ENCODE results near the gene FOXP2. TPM values are rescaled to one million over a fixed set of nuclear protein-coding genes. Genes with fewer than 3 reads are reported as not detected.
A peak's percentile ranks its signal among the peaks of the same experiment; 100 is the strongest.

Gene FOXP2
- total and polyA plus RNA-seq, 2 donors (not counting 3 experiments of a cell fraction or from before 2014, with no cell fraction given): 0.37 to 2.7 TPM

DNA sequence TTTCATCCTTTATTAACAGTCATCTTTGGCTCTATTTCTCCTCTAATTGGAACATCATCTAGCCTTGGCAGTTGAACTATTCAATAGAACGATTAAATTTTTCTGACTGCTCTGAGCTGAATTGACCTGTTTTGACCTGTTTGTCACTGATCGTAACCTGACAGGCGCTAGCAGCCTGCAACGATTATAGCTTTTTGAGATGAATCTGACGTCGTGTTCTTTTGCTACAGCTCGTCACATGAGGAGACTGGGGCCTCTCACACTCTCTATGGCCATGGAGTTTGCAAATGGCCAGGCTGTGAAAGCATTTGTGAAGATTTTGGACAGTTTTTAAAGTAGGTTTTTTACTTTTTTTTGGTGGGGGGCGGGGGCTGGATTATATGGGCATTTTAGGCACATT lies 229.8 kb downstream of the FOXP2 start:
- BruUV-seq (replicated peaks): no TSS peak
- Histone ChIP-seq H3K9me1 (replicated peaks; ENCODE audit: control insufficient read depth, extremely low read depth, insufficient read depth, low read length) (no peaks in the 10 kb centered on the region), H2AFZ (ENCODE audit: low read depth, low read length) (no peak overlapping the region), H3K27ac (ENCODE audit: insufficient read depth, low read depth, low read length) (no peak overlapping the region), H3K4me1 (ENCODE audit: control insufficient read depth, extremely low read depth, insufficient read depth, low read length) (no peaks in the 10 kb centered on the region), H3K27me3 (ENCODE audit: control insufficient read depth in 2 of 2, insufficient read depth in 2 of 2, low read length in 2 of 2) (no peaks in the 10 kb centered on the region), H3K4me3 (replicated peaks in 1 of 3; ENCODE audit: insufficient read depth in 1 of 3, low read depth in 1 of 3, low read length in 3 of 3) (no peak overlapping the region), H3K9ac (replicated peaks; ENCODE audit: extremely low read depth, insufficient read depth, low read length) (no peak overlapping the region), H4K20me1 (replicated peaks; ENCODE audit: control insufficient read depth, extremely low read depth, insufficient read depth, low read length) (no peaks in the 10 kb centered on the region), H3K9me3 (replicated peaks; ENCODE audit: control insufficient read depth, insufficient read depth, low read length) (no peaks in the 10 kb centered on the region), H3K79me2 (ENCODE audit: control insufficient read depth, insufficient read depth, low read length) (no peaks in the 10 kb centered on the region), H3K36me3 (ENCODE audit: control insufficient read depth in 2 of 2, extremely low read depth in 1 of 2, insufficient read depth in 2 of 2, low read length in 2 of 2) (no peaks in the 10 kb centered on the region), H3K4me2 (ENCODE audit: insufficient read depth, low read length) (no peak overlapping the region)
- POLR2A ChIA-PET: no interaction called here
- dilution Hi-C loops (cut with MboI; ENCODE audit: extremely low pct_ligation_motif_present, low sequenced_read_pairs): no loop called here
- intact Hi-C loops (cut with micrococcal nuclease): no loop called here
- peak; percentile 21 for FAIRE-seq
- TF ChIP-seq GATA2 (IDR thresholded peaks at IDR 0.05; ENCODE audit: insufficient read depth, insufficient read length, low read depth, low read length): no peak
- TF ChIP-seq MYC (IDR thresholded peaks at IDR 0.05; ENCODE audit: low read depth, low read length): no peak
- no peak for TF ChIP-seq FOS (IDR thresholded peaks at IDR 0.05; ENCODE audit: borderline replicate concordance, insufficient read depth, low read length)
- no peak for TF ChIP-seq POLR2A (IDR thresholded peaks at IDR 0.05; ENCODE audit: low read depth, low read length)
- no peak for TF ChIP-seq EZH2 (IDR thresholded peaks at IDR 0.05; ENCODE audit: borderline replicate concordance, low read depth, low read length, severe bottlenecking)
- TF ChIP-seq, protein P1, sequence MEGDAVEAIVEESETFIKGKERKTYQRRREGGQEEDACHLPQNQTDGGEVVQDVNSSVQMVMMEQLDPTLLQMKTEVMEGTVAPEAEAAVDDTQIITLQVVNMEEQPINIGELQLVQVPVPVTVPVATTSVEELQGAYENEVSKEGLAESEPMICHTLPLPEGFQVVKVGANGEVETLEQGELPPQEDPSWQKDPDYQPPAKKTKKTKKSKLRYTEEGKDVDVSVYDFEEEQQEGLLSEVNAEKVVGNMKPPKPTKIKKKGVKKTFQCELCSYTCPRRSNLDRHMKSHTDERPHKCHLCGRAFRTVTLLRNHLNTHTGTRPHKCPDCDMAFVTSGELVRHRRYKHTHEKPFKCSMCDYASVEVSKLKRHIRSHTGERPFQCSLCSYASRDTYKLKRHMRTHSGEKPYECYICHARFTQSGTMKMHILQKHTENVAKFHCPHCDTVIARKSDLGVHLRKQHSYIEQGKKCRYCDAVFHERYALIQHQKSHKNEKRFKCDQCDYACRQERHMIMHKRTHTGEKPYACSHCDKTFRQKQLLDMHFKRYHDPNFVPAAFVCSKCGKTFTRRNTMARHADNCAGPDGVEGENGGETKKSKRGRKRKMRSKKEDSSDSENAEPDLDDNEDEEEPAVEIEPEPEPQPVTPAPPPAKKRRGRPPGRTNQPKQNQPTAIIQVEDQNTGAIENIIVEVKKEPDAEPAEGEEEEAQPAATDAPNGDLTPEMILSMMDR (IDR thresholded peaks at IDR 0.05; ENCODE audit: extremely low read depth in 1 of 2, insufficient read depth in 1 of 2, low read depth in 1 of 2, low read length in 2 of 2): no peak
- CTCF ChIA-PET: interaction anchor here (1.0 to 2.9 kb wide), 3 partner anchors 9 to 563 kb away, joined by 3 to 13 read pairs (median 3); no protein-coding TSS in a partner anchor
- DNase-seq (ENCODE audit: low read depth, low spot score): no peak

DNA sequence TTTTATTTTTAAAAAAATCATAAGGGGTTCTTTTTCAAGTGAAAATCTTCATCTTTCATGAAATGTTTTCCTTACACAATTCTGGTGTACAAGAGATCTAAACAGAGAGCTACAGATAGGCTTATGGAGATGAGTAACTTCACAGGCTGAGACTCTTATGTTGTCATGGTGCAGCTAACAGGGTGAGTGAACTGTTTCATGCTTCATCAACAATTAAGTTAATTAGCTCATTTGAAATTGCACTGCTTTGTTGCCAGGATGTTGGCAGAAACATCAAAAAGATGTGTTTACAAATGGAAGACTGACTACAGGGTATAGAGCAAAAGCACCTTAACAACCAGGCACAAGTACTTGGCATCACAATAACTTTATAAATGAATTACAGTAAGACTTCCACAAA lies 230.8 kb downstream of the FOXP2 start:
- no peaks in the 10 kb centered on the region for H3K27me3 ChIP-seq (ENCODE audit: control insufficient read depth in 2 of 2, insufficient read depth in 2 of 2, low read length in 2 of 2)
- intact Hi-C loops (cut with micrococcal nuclease): no loop called here
- no peak overlapping the region for H3K27ac ChIP-seq (ENCODE audit: insufficient read depth, low read depth, low read length)
- H2AFZ ChIP-seq (ENCODE audit: low read depth, low read length): no peak overlapping the region
- dilution Hi-C loops (cut with MboI; ENCODE audit: extremely low pct_ligation_motif_present, low sequenced_read_pairs): no loop called here
- H4K20me1 ChIP-seq (replicated peaks; ENCODE audit: control insufficient read depth, extremely low read depth, insufficient read depth, low read length): no peaks in the 10 kb centered on the region
- no peak for TF ChIP-seq JUN (IDR thresholded peaks at IDR 0.05; ENCODE audit: borderline replicate concordance, insufficient read depth, insufficient read length, low read depth)
- no peak for TF ChIP-seq GATA2 (IDR thresholded peaks at IDR 0.05; ENCODE audit: insufficient read depth, insufficient read length, low read depth, low read length)
- TF ChIP-seq MYC (IDR thresholded peaks at IDR 0.05; ENCODE audit: low read depth, low read length): no peak
- TF ChIP-seq, protein P1 (IDR thresholded peaks at IDR 0.05; ENCODE audit: extremely low read depth in 1 of 2, insufficient read depth in 1 of 2, low read depth in 1 of 2, low read length in 2 of 2): no peak
- TF ChIP-seq EZH2 (IDR thresholded peaks at IDR 0.05; ENCODE audit: borderline replicate concordance, low read depth, low read length, severe bottlenecking): no peak
- TF ChIP-seq POLR2A (IDR thresholded peaks at IDR 0.05; ENCODE audit: low read depth, low read length): no peak
- no peak for TF ChIP-seq FOS (IDR thresholded peaks at IDR 0.05; ENCODE audit: borderline replicate concordance, insufficient read depth, low read length)
- no peak for TF ChIP-seq POLR2AphosphoS5 (IDR thresholded peaks at IDR 0.05; ENCODE audit: insufficient read depth, low read depth, low read length)
- TF ChIP-seq, protein P2, sequence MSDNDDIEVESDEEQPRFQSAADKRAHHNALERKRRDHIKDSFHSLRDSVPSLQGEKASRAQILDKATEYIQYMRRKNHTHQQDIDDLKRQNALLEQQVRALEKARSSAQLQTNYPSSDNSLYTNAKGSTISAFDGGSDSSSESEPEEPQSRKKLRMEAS (IDR thresholded peaks at IDR 0.05; ENCODE audit: insufficient read depth, insufficient read length): no peak
- H3K4me3 ChIP-seq (replicated peaks in 1 of 3; ENCODE audit: insufficient read depth in 1 of 3, low read depth in 1 of 3, low read length in 3 of 3): no peak overlapping the region
- H3K4me2 ChIP-seq (ENCODE audit: insufficient read depth, low read length): no peak overlapping the region
- no peaks in the 10 kb centered on the region for H3K36me3 ChIP-seq (ENCODE audit: control insufficient read depth in 2 of 2, extremely low read depth in 1 of 2, insufficient read depth in 2 of 2, low read length in 2 of 2)
- H3K9me1 ChIP-seq (replicated peaks; ENCODE audit: control insufficient read depth, extremely low read depth, insufficient read depth, low read length): no peaks in the 10 kb centered on the region
- no peaks in the 10 kb centered on the region for H3K9me3 ChIP-seq (replicated peaks; ENCODE audit: control insufficient read depth, insufficient read depth, low read length)
- H3K9ac ChIP-seq (replicated peaks; ENCODE audit: extremely low read depth, insufficient read depth, low read length): no peak overlapping the region
- no peaks in the 10 kb centered on the region for H3K4me1 ChIP-seq (ENCODE audit: control insufficient read depth, extremely low read depth, insufficient read depth, low read length)
- DNase-seq (ENCODE audit: low read depth, low spot score): no peak
- CTCF ChIA-PET: interaction anchor here (1.3 to 2.9 kb wide), 2 partner anchors 8 to 10 kb away, joined by 4 to 13 read pairs; no protein-coding TSS in a partner anchor
- BruUV-seq (replicated peaks): no TSS peak
- POLR2A ChIA-PET: no interaction called here
- no peak for FAIRE-seq
- no peaks in the 10 kb centered on the region for H3K79me2 ChIP-seq (ENCODE audit: control insufficient read depth, insufficient read depth, low read length)

All from endothelial cell of umbilical vein (primary cell).